ENCODE results near the gene SOX21. TPM values are rescaled to one million over a fixed set of nuclear protein-coding genes. Genes with fewer than 3 reads are reported as not detected.

The SOX21 gene
- total and polyA plus RNA-seq, 10 of the 15 experiments (the other 5 are each of a cell fraction or from before 2014, with no cell fraction given) = not detected

DNA sequence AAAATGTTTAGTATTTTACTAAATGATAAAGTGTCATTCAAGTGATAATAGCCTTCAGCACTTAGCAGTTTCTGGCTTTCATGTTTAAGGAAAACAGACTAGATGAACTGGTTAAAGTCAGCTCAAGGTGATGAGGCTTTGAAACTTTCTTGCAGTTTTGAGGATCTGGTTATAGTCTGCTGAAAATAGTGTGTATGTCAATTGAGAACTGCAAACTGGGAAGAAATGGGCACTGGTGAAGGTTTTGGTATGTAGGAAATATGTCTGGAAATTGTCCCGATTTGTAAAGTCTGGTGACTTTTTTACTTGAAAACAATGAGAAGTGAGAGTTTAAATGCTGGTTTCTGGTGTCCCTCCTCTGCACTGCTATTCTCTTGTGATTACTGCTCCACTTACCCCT lies 36.8 kb upstream of the SOX21 start:
- WGBS (ENCODE audit: insufficient coverage, insufficient replicate concordance, low lambda C conversion rate, missing lambda C conversion rate) = 40% methylated on average over 1 of the region's 1 CpG
- H3K4me1 ChIP-seq (ENCODE audit: control insufficient read depth, insufficient read depth, low read length) = no peaks in the 10 kb centered on the region
- H3K9ac ChIP-seq (ENCODE audit: control insufficient read depth, insufficient read depth, low read length) = no peak overlapping the region
- no peaks in the 10 kb centered on the region for H3K27me3 ChIP-seq (replicated peaks in 1 of 2; ENCODE audit: control insufficient read depth in 2 of 2, insufficient read depth in 2 of 2, low read length in 1 of 2)
- H3K9me3 ChIP-seq (replicated peaks; ENCODE audit: control insufficient read depth, insufficient read depth, low read length) = no peaks in the 10 kb centered on the region
- no peaks in the 10 kb centered on the region for H3K79me2 ChIP-seq (ENCODE audit: control insufficient read depth, insufficient read depth, low read length)
- H3K4me3 ChIP-seq = no peak overlapping the region
- DNase-seq (ENCODE audit: low read depth, low spot score) = no peak
- no peak overlapping the region for H2AFZ ChIP-seq (ENCODE audit: control insufficient read depth, low read depth, low read length)
- ATAC-seq = no peak
- intact Hi-C loops (cut with micrococcal nuclease; ENCODE audit: unreplicated experiment) = no loop called here
- no peaks in the 10 kb centered on the region for H4K20me1 ChIP-seq (ENCODE audit: control insufficient read depth, insufficient read depth)
- RAD21 ChIA-PET (ENCODE audit: unreplicated experiment) = no interaction called here
- POLR2A ChIA-PET = no interaction called here
- no peak for FAIRE-seq
- no peak overlapping the region for H3K4me2 ChIP-seq (ENCODE audit: control insufficient read depth, insufficient read depth)
- CTCF ChIA-PET = interaction anchor here (0.6 kb wide), 1 partner anchor 23 kb away, joined by 3 read pairs; no protein-coding TSS in a partner anchor
- H3K36me3 ChIP-seq (ENCODE audit: control insufficient read depth in 2 of 2, insufficient read depth in 2 of 2, low read length in 1 of 2) = no peaks in the 10 kb centered on the region
- in situ Hi-C loops (cut with MboI) = no loop called here
- H3K27ac ChIP-seq (ENCODE audit: control insufficient read depth, insufficient read depth) = no peak overlapping the region
- SMC1A ChIA-PET (ENCODE audit: uncharacterized antibody, unreplicated experiment) = no interaction called here
- no TSS peak for BruUV-seq (replicated peaks)
- no peak for TF ChIP-seq EZH2 (IDR thresholded peaks at IDR 0.05; ENCODE audit: borderline replicate concordance, control insufficient read depth, low read depth, low read length)
- TF ChIP-seq CTCF (IDR thresholded peaks at IDR 0.05 in 2 of 3, conservative IDR thresholded peaks at IDR 0.05 in 1 of 3; ENCODE audit: control insufficient read depth in 2 of 3, extremely low read depth in 1 of 3, insufficient read depth in 1 of 3, low read depth in 3 of 3, low read length in 3 of 3) = no peak
- TF ChIP-seq KAT2A (conservative IDR thresholded peaks at IDR 0.05; ENCODE audit: control insufficient read depth, low read depth, low read length) = no peak
- TF ChIP-seq CREB1 (IDR thresholded peaks at IDR 0.05; ENCODE audit: low read depth) = no peak
- no peak for TF ChIP-seq GATAD2B (conservative IDR thresholded peaks at IDR 0.05; ENCODE audit: low read depth)
- TF ChIP-seq MEF2B (IDR thresholded peaks at IDR 0.05; ENCODE audit: partially characterized antibody, poor library complexity, severe bottlenecking) = no peak
- no peak for TF ChIP-seq DPF2 (IDR thresholded peaks at IDR 0.05)
- TF ChIP-seq TARDBP (IDR thresholded peaks at IDR 0.05; ENCODE audit: borderline replicate concordance) = no peak
- no peak for TF ChIP-seq MLLT1 (IDR thresholded peaks at IDR 0.05)
- no peak for TF ChIP-seq MYC (IDR thresholded peaks at IDR 0.05; ENCODE audit: insufficient read depth, insufficient read length, insufficient replicate concordance, low read length, severe bottlenecking)
- no peak for TF ChIP-seq ZZZ3 (IDR thresholded peaks at IDR 0.05; ENCODE audit: control insufficient read depth, insufficient read length, low read depth)
- TF ChIP-seq, protein P1, sequence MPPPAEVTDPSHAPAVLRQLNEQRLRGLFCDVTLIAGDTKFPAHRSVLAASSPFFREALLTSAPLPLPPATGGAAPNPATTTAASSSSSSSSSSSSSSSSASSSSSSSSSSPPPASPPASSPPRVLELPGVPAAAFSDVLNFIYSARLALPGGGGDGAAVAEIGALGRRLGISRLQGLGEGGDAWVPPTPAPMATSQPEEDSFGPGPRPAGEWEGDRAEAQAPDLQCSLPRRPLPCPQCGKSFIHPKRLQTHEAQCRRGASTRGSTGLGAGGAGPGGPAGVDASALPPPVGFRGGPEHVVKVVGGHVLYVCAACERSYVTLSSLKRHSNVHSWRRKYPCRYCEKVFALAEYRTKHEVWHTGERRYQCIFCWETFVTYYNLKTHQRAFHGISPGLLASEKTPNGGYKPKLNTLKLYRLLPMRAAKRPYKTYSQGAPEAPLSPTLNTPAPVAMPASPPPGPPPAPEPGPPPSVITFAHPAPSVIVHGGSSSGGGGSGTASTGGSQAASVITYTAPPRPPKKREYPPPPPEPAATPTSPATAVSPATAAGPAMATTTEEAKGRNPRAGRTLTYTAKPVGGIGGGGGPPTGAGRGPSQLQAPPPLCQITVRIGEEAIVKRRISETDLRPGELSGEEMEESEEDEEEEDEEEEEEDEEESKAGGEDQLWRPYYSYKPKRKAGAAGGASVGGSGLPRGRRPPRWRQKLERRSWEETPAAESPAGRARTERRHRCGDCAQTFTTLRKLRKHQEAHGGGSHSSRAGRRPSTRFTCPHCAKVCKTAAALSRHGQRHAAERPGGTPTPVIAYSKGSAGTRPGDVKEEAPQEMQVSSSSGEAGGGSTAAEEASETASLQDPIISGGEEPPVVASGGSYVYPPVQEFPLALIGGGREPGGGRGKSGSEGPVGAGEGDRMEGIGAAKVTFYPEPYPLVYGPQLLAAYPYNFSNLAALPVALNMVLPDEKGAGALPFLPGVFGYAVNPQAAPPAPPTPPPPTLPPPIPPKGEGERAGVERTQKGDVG (CRISPR knock-in tag; IDR thresholded peaks at IDR 0.05) = no peak
- no peak for TF ChIP-seq PRDM15 (CRISPR knock-in tag; IDR thresholded peaks at IDR 0.05)
- TF ChIP-seq POU2F2 (IDR thresholded peaks at IDR 0.05; ENCODE audit: borderline replicate concordance, low read depth, low read length) = no peak

All from GM12878 (cell line).